Measurements from ENCODE around the gene ADRA2C. TPM values are rescaled to one million over a fixed set of nuclear protein-coding genes. Genes with fewer than 3 reads are reported as not detected.

Gene ADRA2C
- polyA plus RNA-seq, 2 of the 4 experiments (the other 2 are of a cell fraction), result 1.9 to 4.1 TPM

- Histone ChIP-seq H3K4me1 (peaks cover 19% of the 10 kb centered on the region; the same call in 2 of the 3 replicates), H3K4me2 (no peak overlapping the region), H3K27ac (no peak overlapping the region), H3K9me3 (no peaks in the 10 kb centered on the region), H3K4me3 (no peak overlapping the region)
- TF ChIP-seq JUN (IDR thresholded peaks at IDR 0.05) (no peak), MAX (IDR thresholded peaks at IDR 0.05) (no peak), BCL3 (IDR thresholded peaks at IDR 0.05) (no peak), POLR2AphosphoS2 (conservative IDR thresholded peaks at IDR 0.05; ENCODE audit: low read length) (no peak), CBX8 (IDR thresholded peaks at IDR 0.05) (no peak), HDAC2 (IDR thresholded peaks at IDR 0.05) (no peak), NFE2L2 (conservative IDR thresholded peaks at IDR 0.05; ENCODE audit: low read length) (no peak), POLR2A (IDR thresholded peaks at IDR 0.05; ENCODE audit: low read length) (no peak), TP53 (CRISPR knock-in tag; IDR thresholded peaks at IDR 0.05) (no peak), FOSL2 (IDR thresholded peaks at IDR 0.05) (no peak), FOSL2 (CRISPR knock-in tag; IDR thresholded peaks at IDR 0.05) (no peak), EHMT2 (IDR thresholded peaks at IDR 0.05; ENCODE audit: low read depth) (no peak), RNF2 (IDR thresholded peaks at IDR 0.05; ENCODE audit: borderline replicate concordance, low read depth) (no peak), E2F6 (IDR thresholded peaks at IDR 0.05; ENCODE audit: borderline replicate concordance, low read depth) (no peak), REST (IDR thresholded peaks at IDR 0.05) (no peak), KDM5A (IDR thresholded peaks at IDR 0.05) (no peak), PBX3 (IDR thresholded peaks at IDR 0.05) (no peak), ESRRA (IDR thresholded peaks at IDR 0.05; ENCODE audit: borderline replicate concordance, low read length) (no peak)
- WGBS (ENCODE audit: missing lambda C conversion rate), result 100% methylated on average over 1 of the region's 8 CpGs
- no peak for DNase-seq (ENCODE audit: low read depth in 1 of 2, low spot score in 1 of 2)
- CTCF ChIA-PET, result interaction anchor here (1.5 to 7.5 kb wide), 3 partner anchors 19 to 95 kb away, joined by 3 to 54 read pairs (median 12); partner anchors contain the start of gene ADRA2C
- no peak for ATAC-seq
- POLR2A ChIA-PET, result no interaction called here
- no peak for FAIRE-seq
These were observed 19.0 kb downstream of the ADRA2C start for GRCh38 chr4:3785292-3785565.

- no peak overlapping the region for H3K27ac ChIP-seq
- ChIA-PET POLR2A (no interaction called here), CTCF (interaction anchor here (1.0 to 7.5 kb wide), 2 partner anchors 20 to 41 kb away, joined by 3 to 54 read pairs; partner anchors contain the start of gene ADRA2C)
- peak overlapping the region; percentile 19; the same call in 1 of the 3 replicates for H3K4me2 ChIP-seq
- no peaks in the 10 kb centered on the region for H3K9me3 ChIP-seq
- TF ChIP-seq BCL3 (IDR thresholded peaks at IDR 0.05), result no peak
- no peak for TF ChIP-seq MAZ (IDR thresholded peaks at IDR 0.05; ENCODE audit: borderline replicate concordance, low read depth, low read length)
- TF ChIP-seq SREBF2 (IDR thresholded peaks at IDR 0.05), result no peak
- TF ChIP-seq SMC3 (IDR thresholded peaks at IDR 0.05), result 0 out of 3 replicates have a peak, but pooled peaks have one; percentile 20
- no peak for TF ChIP-seq USF2 (IDR thresholded peaks at IDR 0.05)
- TF ChIP-seq HMGXB4 (CRISPR knock-in tag; IDR thresholded peaks at IDR 0.05; ENCODE audit: borderline replicate concordance), result no peak
- peaks cover 11% of the 10 kb centered on the region; the same call in 1 of the 3 replicates for H3K4me1 ChIP-seq
- H3K4me3 ChIP-seq, result no peak overlapping the region
- ATAC-seq (peak; percentile 27 to 73; a peak in 3 of 6 replicates), FAIRE-seq (no peak), DNase-seq (ENCODE audit: low read depth in 1 of 2, low spot score in 1 of 2) (peak; percentile 33 to 45)
- WGBS (ENCODE audit: missing lambda C conversion rate), result 67% methylated on average over 5 of the region's 13 CpGs
These were observed 20.1 kb downstream of the ADRA2C start for GRCh38 chr4:3786196-3786869.
